A673 (cell line): ENCODE results near the gene SGMS1. TPM values are rescaled to one million over a fixed set of nuclear protein-coding genes. Genes with fewer than 3 reads are reported as not detected.
A peak's percentile ranks its signal among the peaks of the same experiment; 100 is the strongest.
"Not testable (repeated sequence)": the region's sequence is repeated elsewhere in the genome, so short reads cannot be mapped to it uniquely, and the experiment has no call there.

Source experiments
- BruUV-seq: library from RNA; stranded (reverse); fragments of 400-500 nt; replicated peaks from 2 replicates; lab custom pipeline; 2021; lab: Mats Ljungman, UMichigan
- CTCF ChIA-PET: fragments of 300-600 bp; sonication (Branson Sonifier 250); formaldehyde crosslinking; loops from one replicate; lab custom pipeline; 2022; ENCODE audit warnings: antibody characterized with exemption; lab: Charles Lee
- POLR2A ChIA-PET: fragments of 300-600 bp; sonication (Branson Sonifier 250); formaldehyde crosslinking; loops from one replicate; lab custom pipeline; 2022; ENCODE audit warnings: antibody characterized with exemption; ENCODE audit not compliant: low non-redundant PET; lab: Charles Lee
- DNase-seq: peaks from one replicate; pipeline ENCODE4 v3.0.0-alpha.2; 2015; ENCODE audit warnings: low spot score
- H3K27ac ChIP-seq: fragments of 200-600 bp; sonication (generic); 2 replicates; pipeline ENCODE4 v1.5.1; 2016; ENCODE audit warnings: mixed run types, low read depth, mild to moderate bottlenecking, mixed read lengths, antibody characterized with exemption, low read length; ENCODE audit not compliant: poor library complexity, severe bottlenecking
- H3K27me3 ChIP-seq: fragments of 200-600 bp; sonication (generic); replicated peaks from 2 replicates; pipeline ENCODE4 v1.6.1; 2017; ENCODE audit warnings: mixed run types, low read depth, mild to moderate bottlenecking, mixed read lengths, antibody characterized with exemption, low read length; ENCODE audit not compliant: insufficient read depth, poor library complexity
- H3K36me3 ChIP-seq: fragments of 200-600 bp; sonication (generic); 2 replicates; pipeline ENCODE4 v1.6.1; 2016; ENCODE audit warnings: mixed run types, mild to moderate bottlenecking, mixed read lengths, antibody characterized with exemption, low read length; ENCODE audit not compliant: insufficient read depth, poor library complexity, severe bottlenecking
- H3K4me1 ChIP-seq: fragments of 200-600 bp; sonication (generic); 2 replicates; pipeline ENCODE4 v1.6.1; 2017; ENCODE audit warnings: mixed run types, mild to moderate bottlenecking, mixed read lengths, antibody characterized with exemption, low read length; ENCODE audit not compliant: insufficient read depth, poor library complexity, severe bottlenecking
- H3K4me3 ChIP-seq: fragments of 200-600 bp; sonication (generic); 2 replicates; pipeline ENCODE4 v1.5.1; 2016; ENCODE audit warnings: low read depth, mixed run types, mild to moderate bottlenecking, mixed read lengths, low read length; ENCODE audit not compliant: poor library complexity, severe bottlenecking
- H3K9me3 ChIP-seq: fragments of 200-600 bp; sonication (generic); 2 replicates; pipeline ENCODE4 v1.6.1; 2016; ENCODE audit warnings: mixed run types, low read depth, mild to moderate bottlenecking, mixed read lengths, antibody characterized with exemption, low read length; ENCODE audit not compliant: poor library complexity, severe bottlenecking
- EZH2 ChIP-seq: fragments of 200-600 bp; sonication (generic); IDR thresholded peaks from 2 replicates; pipeline ENCODE4 v1.6.1; 2017; ENCODE audit warnings: borderline replicate concordance, low read depth, mild to moderate bottlenecking, mixed read lengths, antibody characterized with exemption, low read length; ENCODE audit not compliant: poor library complexity, severe bottlenecking
- intact Hi-C: fragments of 100-400 bp; cut with micrococcal nuclease; formaldehyde crosslinking; loops from one replicate; pipeline ENCODE4 v1.10.0; 2022; ENCODE audit not compliant: unreplicated experiment
- total RNA-seq: library from RNA; stranded (reverse); gene quantifications from 2 replicates; pipeline ENCODE4 v1.2.3, GENCODE V29; 2021
- TF ChIP-seq, protein P1 (sequence below): fragments of 300-800, 200-600 bp; sonication (generic); conservative IDR thresholded peaks from 2 replicates; pipeline ENCODE4 v1.5.1; 2017; ENCODE audit warnings: low read depth, mild to moderate bottlenecking, antibody characterized with exemption, low read length, moderate library complexity, mixed read lengths

Gene SGMS1
- total RNA-seq, 1 experiment from 2014 or later = 13.0 TPM

DNA sequence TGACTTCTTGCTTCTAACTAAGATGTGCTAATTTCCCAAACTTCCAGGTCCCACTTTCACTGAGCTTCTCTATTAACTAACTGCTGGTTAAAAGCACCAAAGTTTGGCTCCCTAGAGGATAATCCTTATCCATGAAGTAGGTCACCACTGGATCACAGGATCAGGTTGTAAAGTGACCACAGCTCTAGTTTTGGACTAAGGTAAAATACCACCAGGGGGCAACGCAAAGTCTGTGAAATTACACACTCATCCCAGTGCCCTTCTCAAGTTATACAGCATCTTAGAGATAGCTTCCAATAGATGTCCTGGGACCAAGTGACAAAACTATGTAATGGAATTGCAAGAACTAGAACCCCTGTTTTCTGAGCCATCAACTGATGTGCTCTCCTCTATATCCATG is 256.0 kb downstream of the SGMS1 start:
- no TSS peak for BruUV-seq

DNA sequence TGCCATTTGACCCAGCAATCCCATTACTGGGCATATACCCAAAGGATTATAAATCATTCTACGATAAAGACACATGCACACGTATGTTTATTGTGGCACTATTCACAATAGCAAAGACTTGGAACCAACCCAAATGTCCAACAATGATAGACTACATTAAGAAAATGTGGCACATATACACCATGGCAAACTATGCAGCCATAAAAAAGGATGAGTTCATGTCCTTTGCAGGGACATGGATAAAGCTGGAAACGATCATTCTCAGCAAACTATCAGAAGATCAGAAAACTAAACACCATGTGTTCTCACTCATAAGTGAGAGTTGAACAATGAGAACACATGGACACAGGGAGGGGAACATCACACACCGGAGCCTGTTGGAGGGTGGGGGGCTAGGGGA is 257.3 kb downstream of the SGMS1 start:
- H3K4me3 ChIP-seq, CTCF ChIA-PET, BruUV-seq, H3K27ac ChIP-seq, intact Hi-C loops, POLR2A ChIA-PET, H3K9me3 ChIP-seq, H3K27me3 ChIP-seq, DNase-seq, H3K4me1 ChIP-seq, H3K36me3 ChIP-seq: not testable (repeated sequence)

More for the DNA sequence above, 256.0 kb downstream of the SGMS1 start:
- H3K9me3 ChIP-seq = no peaks in the 10 kb centered on the region
- H3K36me3 ChIP-seq = no peaks in the 10 kb centered on the region
- H3K27me3 ChIP-seq = no peaks in the 10 kb centered on the region
- no peak overlapping the region for H3K27ac ChIP-seq
- POLR2A ChIA-PET = no interaction called here
- intact Hi-C loops = no loop called here
- H3K4me1 ChIP-seq = no peaks in the 10 kb centered on the region
- no peak for TF ChIP-seq EZH2
- TF ChIP-seq, protein P1, sequence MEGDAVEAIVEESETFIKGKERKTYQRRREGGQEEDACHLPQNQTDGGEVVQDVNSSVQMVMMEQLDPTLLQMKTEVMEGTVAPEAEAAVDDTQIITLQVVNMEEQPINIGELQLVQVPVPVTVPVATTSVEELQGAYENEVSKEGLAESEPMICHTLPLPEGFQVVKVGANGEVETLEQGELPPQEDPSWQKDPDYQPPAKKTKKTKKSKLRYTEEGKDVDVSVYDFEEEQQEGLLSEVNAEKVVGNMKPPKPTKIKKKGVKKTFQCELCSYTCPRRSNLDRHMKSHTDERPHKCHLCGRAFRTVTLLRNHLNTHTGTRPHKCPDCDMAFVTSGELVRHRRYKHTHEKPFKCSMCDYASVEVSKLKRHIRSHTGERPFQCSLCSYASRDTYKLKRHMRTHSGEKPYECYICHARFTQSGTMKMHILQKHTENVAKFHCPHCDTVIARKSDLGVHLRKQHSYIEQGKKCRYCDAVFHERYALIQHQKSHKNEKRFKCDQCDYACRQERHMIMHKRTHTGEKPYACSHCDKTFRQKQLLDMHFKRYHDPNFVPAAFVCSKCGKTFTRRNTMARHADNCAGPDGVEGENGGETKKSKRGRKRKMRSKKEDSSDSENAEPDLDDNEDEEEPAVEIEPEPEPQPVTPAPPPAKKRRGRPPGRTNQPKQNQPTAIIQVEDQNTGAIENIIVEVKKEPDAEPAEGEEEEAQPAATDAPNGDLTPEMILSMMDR = peak; percentile 63
- CTCF ChIA-PET = interaction anchor here (0.6 to 0.8 kb wide), 4 partner anchors 15 to 292 kb away, joined by 3 to 4 read pairs (median 3); no protein-coding TSS in a partner anchor
- DNase-seq = peak; percentile 52
- H3K4me3 ChIP-seq = no peak overlapping the region

DNA sequence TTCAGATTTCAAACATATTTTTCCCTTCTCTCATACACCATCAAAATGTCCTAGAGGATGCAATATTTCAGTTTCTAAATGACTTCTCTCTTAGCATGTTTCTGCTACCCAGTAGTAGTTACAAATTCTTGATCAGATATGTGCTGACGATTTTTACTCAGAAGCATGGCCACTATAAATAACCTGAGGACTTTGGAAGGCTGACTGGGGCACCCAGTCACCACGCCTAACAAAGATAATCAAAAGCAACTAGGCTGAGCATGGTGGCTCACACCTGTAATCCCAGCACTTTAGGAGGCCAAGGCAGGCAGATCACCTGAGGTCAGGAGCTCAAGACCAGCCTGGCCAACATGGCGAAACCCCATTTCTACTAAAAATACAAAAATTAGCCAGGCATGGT is 259.0 kb downstream of the SGMS1 start:
- H3K4me1 ChIP-seq, BruUV-seq, H3K27ac ChIP-seq, POLR2A ChIA-PET, intact Hi-C loops, CTCF ChIA-PET, H3K4me3 ChIP-seq, DNase-seq, H3K27me3 ChIP-seq, H3K36me3 ChIP-seq, H3K9me3 ChIP-seq: not testable (repeated sequence)

DNA sequence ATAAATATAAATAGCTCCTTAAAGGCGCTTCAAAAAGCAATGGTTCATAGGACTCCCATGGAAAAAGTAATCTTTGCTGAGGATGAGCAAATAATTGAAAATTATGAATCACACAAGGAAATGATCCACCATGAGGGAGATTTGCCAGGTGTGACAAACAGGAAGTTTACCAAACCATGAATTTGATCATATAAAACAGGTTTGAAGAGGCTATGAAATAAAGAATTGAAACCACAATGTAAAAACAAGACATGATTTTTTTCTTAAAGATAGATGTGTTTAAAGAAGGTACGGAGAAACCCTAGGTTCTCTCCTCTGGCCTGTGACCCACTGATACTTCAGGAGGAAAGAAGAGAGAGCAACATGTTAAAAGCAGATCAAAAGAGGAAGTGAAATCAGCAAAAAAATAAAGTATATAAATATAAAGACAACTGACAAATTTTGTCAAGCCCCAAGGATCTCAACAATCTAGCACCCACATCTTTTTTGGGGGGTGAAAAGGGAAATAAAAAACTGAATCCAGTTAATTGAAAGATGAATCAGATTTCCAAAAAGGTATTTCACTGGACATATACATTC is 261.1 kb downstream of the SGMS1 start:
- TF ChIP-seq, protein P1 = no peak
- no peak for TF ChIP-seq EZH2
- peaks cover 6% of the 10 kb centered on the region for H3K4me1 ChIP-seq
- H3K27me3 ChIP-seq = no peaks in the 10 kb centered on the region
- intact Hi-C loops = no loop called here
- H3K4me3 ChIP-seq = no peak overlapping the region
- no peaks in the 10 kb centered on the region for H3K9me3 ChIP-seq
- POLR2A ChIA-PET = no interaction called here
- CTCF ChIA-PET = no interaction called here
- BruUV-seq = no TSS peak
- H3K27ac ChIP-seq = no peak overlapping the region
- DNase-seq = no peak
- H3K36me3 ChIP-seq = no peaks in the 10 kb centered on the region
